HG02970 (cell line): ENCODE results near the gene PAX7.
"Not testable (repeated sequence)": the region's sequence is repeated elsewhere in the genome, so short reads cannot be mapped to it uniquely, and the experiment has no call there.

Experiments
- ATAC-seq: cut with Tn5 transposase; IDR thresholded peaks from one replicate; pipeline ENCODE4 v1.9.1; 2021; ENCODE audit warnings: mild to moderate bottlenecking, moderate library complexity, moderate number of reproducible peaks; ENCODE audit not compliant: unreplicated experiment, low FRiP score

PAX7 gene

DNA sequence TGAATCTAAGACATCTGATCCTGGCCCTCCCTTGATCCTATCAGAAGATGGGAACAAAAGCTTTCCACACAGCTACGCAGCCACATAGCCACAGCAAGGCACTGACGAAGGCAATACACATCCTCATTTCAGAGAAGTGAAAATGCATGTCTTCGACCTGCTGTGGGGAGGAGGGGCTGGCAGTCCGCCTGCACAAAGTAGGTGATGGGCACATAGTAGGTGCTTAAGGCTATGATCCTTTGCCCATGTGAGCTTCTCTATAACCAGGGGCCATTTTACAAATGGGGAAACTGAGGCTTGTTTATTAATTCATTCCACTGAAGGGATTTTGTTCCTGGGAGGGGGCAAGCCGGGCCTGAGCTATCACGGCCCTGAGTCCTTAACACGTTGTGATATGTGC lies 94.2 kb downstream of the PAX7 start:
- ATAC-seq: no peak

DNA sequence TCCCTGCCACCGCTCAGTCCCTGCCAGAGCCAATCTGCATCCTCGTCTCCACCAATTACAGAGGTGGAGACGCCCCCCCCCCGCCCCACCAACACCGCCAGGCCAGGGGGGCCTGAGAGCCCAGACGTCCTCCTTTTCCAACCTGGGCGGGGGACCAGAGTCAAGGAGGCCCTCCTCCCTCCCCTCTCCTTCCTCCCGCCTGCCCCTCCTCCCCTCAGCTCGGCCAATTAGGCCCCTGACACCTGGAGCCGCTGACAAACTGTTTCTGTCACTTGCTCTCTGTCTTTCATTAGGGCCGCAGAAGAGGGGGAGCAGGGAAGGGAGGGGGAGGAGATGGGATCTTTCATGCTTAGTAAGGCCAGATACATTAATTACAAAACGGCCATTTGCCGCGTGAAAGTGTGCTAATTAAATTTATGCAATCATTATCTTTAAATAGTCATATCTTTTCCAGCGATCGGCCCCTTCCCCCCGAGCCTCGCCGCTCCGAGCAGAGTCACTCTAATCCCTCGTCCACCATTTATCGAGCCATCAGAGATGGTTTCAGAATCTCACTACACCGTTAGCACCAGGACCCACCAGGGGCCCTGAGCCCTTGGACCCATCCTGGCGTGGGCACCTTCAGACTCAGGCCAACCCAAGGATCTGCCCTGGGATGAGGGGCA lies 94.7 kb downstream of the PAX7 start:
- no peak for ATAC-seq

GRCh38 chr1:18726368-18726767 lies 95.7 kb downstream of the PAX7 start:
- ATAC-seq: no peak

- ATAC-seq: no peak
Measured at GRCh38 chr1:18727956-18728355, 97.3 kb downstream of the PAX7 start.

DNA sequence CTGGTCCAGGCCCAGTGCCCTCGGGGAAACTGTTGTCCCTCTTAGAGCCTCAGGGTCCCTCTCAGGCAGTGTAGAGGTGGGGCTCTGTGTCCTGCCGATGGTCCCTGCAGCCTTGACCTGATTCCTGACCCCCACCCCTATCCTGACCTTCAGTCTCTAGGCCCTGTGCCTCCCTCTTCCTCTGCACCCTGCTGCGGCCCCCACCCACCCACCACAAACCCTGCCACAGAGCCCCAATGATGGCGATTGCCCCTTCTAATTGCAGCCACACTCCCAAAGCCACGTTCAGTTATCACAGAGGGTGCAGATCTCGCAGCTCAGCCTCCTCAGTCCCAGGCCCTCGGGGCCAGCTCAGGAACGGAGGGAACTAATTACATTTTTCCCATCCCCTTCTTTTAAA lies 99.7 kb downstream of the PAX7 start:
- no peak for ATAC-seq

DNA sequence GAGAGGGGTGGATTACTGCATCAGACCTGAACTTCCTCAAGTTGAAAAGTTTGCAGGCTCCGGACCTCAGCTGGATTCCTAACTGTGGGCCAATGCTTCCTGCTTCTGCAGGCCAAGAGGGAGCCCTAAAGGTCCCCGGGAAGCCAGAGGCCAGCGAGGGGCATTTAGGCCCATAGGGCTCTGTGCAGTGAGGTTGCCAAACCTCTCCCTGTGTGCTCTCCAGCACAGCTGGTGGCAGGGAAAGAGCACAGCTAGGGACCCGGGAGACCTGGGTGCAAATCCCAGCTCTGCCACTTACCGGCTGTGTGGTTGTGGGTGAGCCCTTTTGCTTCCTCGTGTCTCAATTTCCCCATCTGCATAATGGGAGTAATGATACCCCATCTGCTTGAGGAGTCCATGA lies 100.5 kb downstream of the PAX7 start:
- ATAC-seq: no peak

GRCh38 chr1:18731591-18732235 lies 101.1 kb downstream of the PAX7 start:
- ATAC-seq: no peak

DNA sequence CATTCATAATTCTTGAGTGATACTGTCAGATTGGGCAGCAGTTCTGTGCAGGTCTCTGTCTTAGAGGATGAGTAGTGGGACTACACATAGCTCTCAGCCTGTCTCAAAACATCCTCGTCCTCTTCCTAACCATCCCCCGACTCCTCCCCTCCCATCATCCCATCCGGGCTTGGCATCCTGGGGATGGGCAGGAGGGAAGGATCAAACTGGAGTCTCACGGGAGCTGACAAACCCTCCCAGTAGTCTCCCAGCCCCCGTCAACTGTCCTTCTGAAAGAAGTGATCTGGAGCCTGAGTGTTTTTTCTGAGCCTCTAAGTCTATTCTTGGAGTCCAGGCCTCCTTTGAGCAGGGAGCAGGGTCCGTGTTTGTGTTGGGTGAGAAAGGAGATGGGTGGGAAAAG lies 102.0 kb downstream of the PAX7 start:
- no peak for ATAC-seq

- ATAC-seq: no peak
Measured at GRCh38 chr1:18734001-18734400, 103.4 kb downstream of the PAX7 start.

DNA sequence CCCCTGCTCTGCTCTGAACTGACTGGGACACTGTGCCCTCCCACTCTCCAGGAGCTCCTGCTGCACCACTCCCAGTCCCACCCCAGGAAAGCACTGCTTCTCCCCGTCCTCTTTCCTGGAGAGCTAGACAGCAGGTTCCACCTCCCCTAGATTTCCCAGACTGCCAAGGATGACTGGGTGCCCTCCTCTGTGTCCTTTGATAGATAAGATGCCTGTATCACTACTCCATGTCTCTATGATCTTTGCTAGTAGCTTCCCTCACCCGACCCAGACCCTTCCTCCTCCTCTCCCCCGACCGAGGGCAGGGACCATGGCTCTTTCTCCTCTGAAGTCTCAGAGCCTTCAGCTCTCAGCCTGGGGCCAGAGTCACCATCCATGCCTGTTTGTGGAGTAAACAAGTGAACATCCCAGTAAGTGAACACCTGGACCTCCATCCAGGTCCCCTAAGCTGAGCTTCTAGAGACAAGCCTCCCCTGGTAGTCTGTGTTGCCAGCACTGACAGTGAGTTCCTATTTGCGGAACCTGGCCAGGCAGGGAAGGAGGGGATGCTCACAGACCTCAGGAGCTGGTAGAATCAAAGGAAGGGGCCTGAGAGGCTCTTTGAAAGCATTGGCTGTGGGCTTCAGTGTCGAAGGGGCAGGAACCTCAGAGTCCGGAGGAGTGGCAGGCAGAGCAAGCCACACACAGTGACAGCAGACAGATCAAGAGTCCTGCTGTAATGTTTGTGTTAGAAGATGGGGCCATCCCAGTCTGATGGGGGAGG lies 104.0 kb downstream of the PAX7 start:
- ATAC-seq: no peak

DNA sequence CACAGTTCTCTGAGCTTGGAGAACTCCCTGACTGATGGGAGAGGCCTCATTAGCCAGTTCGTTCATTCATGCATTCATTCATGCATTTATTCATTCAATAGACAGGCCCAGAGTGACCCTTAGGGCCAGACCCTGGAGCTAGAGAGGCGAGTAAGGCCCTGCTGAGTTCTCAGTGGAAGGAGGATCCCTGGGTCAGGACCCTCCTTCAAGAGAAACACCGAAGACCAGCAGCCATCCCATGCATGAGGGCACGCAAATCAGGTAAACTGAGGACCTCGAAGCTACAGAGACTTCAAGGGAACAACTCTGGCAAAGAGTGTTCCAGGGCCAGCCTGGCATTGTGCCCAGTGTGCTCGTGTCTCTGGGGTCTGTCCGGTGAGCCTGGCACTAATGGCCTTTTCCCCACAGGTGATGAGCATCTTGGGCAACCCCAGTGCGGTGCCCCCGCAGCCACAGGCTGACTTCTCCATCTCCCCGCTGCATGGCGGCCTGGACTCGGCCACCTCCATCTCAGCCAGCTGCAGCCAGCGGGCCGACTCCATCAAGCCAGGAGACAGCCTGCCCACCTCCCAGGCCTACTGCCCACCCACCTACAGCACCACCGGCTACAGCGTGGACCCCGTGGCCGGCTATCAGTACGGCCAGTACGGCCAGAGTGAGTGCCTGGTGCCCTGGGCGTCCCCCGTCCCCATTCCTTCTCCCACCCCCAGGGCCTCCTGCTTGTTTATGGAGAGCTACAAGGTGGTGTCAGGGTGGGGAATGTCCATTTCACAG lies 104.8 kb downstream of the PAX7 start:
- ATAC-seq: no peak

GRCh38 chr1:18736958-18737357 lies 106.3 kb downstream of the PAX7 start:
- no peak for ATAC-seq

DNA sequence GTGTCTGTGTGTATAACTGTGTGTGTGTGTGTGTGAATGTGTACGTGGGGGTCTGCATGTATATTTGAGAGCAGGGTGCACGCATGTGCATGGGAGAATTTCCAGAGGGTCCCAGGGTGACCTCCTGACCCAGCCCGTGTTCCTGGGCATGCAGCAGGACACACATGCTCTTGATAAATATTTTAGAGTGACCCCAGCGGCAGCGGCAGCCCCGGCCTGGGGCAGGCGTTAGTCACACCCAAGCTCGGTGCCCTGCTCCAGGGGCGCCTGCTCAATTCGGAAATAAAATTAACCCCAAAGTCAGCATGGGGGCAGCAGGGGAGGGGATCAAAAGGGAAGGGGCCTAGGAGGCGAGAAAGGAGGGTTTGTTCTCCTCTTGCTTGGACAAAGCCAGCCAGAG lies 107.5 kb downstream of the PAX7 start:
- no peak for ATAC-seq

DNA sequence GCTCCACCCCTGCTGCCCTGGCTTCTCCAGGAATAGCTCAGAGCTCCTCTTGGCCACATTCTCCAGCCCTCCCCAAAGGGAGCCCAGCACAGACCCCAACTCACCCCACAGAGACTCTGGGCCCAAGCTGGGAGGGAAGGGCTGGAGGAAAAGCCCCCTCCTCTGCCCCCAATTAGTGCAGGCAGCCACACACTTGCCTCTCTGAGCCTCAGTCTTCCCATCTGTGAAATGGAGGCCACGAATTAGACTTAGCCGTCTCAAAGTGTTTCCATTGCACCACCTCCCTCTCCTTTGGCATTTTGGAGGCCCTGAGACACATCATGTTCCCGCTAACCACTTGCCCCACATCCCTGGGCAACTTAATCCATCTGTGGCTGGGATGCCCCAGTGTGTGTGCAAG lies 108.0 kb downstream of the PAX7 start:
- ATAC-seq: no peak

GRCh38 chr1:18739408-18739807 lies 108.8 kb downstream of the PAX7 start:
- no peak for ATAC-seq

DNA sequence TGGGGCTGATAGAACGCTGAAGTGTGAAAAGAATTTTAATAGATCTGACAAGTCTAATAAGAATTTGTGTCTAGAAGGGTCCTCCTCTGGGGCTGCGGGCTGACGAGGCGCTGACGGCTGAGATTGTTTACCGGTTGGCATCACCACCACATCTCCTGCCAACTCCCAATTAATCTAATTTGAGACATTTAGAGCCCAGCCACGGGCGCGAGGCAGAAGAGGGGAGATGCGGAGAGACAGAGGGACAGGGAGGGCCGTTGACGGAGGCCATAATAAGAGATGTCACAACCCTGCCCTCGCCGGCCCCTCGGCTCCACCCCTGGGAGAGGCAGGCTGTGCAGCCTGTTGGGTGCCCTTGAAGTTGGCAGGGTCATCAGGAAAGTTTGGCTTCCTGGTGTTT lies 109.3 kb downstream of the PAX7 start:
- ATAC-seq: no peak

GRCh38 chr1:18740617-18741016 lies 110.0 kb downstream of the PAX7 start:
- no peak for ATAC-seq

- no peak for ATAC-seq
Measured at GRCh38 chr1:18743233-18743632, 112.6 kb downstream of the PAX7 start.

GRCh38 chr1:18744381-18744780 lies 113.7 kb downstream of the PAX7 start:
- ATAC-seq: not testable (repeated sequence)

DNA sequence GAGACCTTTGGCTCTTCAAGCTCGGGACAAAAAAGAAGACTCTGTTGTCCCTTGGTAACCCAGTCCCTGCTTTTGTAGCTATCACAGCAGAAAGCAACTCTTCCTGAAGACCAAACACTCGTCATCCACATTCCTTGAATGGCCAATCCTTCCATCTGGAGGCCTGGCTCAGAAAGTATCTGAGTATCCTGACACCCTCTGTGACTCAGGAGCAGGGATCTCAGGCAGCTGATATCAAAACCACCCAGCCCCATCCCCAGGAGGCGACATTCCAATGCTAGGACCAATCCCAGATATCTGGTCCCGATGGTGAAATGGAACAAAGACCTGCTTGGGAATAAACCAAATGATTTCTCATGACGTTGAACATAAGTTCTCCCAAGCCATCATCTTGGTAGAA lies 116.3 kb downstream of the PAX7 start:
- ATAC-seq: no peak

- ATAC-seq: no peak
Measured at GRCh38 chr1:18747671-18748070, 117.0 kb downstream of the PAX7 start.
